ENCODE results near the gene RGS19.

Gene RGS19

GRCh38 chr20:64108731-64109681 lies 29.7 kb upstream of the RGS19 start:
- DNase-seq (ENCODE audit: low read depth in 2 of 2, low spot score in 1 of 2): no peak

GRCh38 chr20:64107736-64108457 lies 28.6 kb upstream of the RGS19 start:
- no peak for DNase-seq (ENCODE audit: low read depth in 2 of 2, low spot score in 1 of 2)

- DNase-seq (ENCODE audit: low read depth in 2 of 2, low spot score in 1 of 2): no peak
Measured at GRCh38 chr20:64106981-64107735, 27.8 kb upstream of the RGS19 start, which contains the start of gene NPBWR2. TSS of gene NPBWR2 (minus strand) at chr20:64107565. CDS start at chr20:64106831, 734 bp downstream.

GRCh38 chr20:64106435-64106961 lies 27.2 kb upstream of the RGS19 start:
- no peak for DNase-seq (ENCODE audit: low read depth in 2 of 2, low spot score in 1 of 2)

GRCh38 chr20:64105846-64106434 lies 26.6 kb upstream of the RGS19 start:
- no peak for DNase-seq (ENCODE audit: low read depth in 2 of 2, low spot score in 1 of 2)

GRCh38 chr20:64104667-64105451 lies 25.5 kb upstream of the RGS19 start:
- DNase-seq (ENCODE audit: low read depth in 2 of 2, low spot score in 1 of 2): no peak

- DNase-seq (ENCODE audit: low read depth in 2 of 2, low spot score in 1 of 2): no peak
Measured at GRCh38 chr20:64103871-64104666, 24.8 kb upstream of the RGS19 start.

- no peak for DNase-seq (ENCODE audit: low read depth in 2 of 2, low spot score in 1 of 2)
Measured at GRCh38 chr20:64102647-64103354, 23.5 kb upstream of the RGS19 start.

GRCh38 chr20:64101731-64102621 lies 22.7 kb upstream of the RGS19 start:
- peak; percentile 26 to 33 for DNase-seq (ENCODE audit: low read depth in 2 of 2, low spot score in 1 of 2)

- DNase-seq (ENCODE audit: low read depth in 2 of 2, low spot score in 1 of 2): no peak
Measured at GRCh38 chr20:64100946-64101688, 21.8 kb upstream of the RGS19 start.

GRCh38 chr20:64100566-64100888 lies 21.2 kb upstream of the RGS19 start:
- no peak for DNase-seq (ENCODE audit: low read depth in 2 of 2, low spot score in 1 of 2)

- DNase-seq (ENCODE audit: low read depth in 2 of 2, low spot score in 1 of 2): no peak
Measured at GRCh38 chr20:64099880-64100565, 20.7 kb upstream of the RGS19 start.

- no peak for DNase-seq (ENCODE audit: low read depth in 2 of 2, low spot score in 1 of 2)
Measured at GRCh38 chr20:64099086-64099786, 19.9 kb upstream of the RGS19 start.

GRCh38 chr20:64098471-64099013 lies 19.2 kb upstream of the RGS19 start:
- no peak for DNase-seq (ENCODE audit: low read depth in 2 of 2, low spot score in 1 of 2)

- no peak for DNase-seq (ENCODE audit: low read depth in 2 of 2, low spot score in 1 of 2)
Measured at GRCh38 chr20:64096535-64096934, 17.2 kb upstream of the RGS19 start.

All from stimulated activated CD8-positive, alpha-beta memory T cell treated with anti-CD3 and anti-CD28 coated beads, Interleukin-4, amount 100 ng/mL, for 4 hours (primary cell).